ENCODE data around the gene LENG9. TPM values are rescaled to one million over a fixed set of nuclear protein-coding genes. Genes with fewer than 3 reads are reported as not detected.

Gene LENG9
- total RNA-seq, 4 donors from 2014 or later: 2.6 to 9.1 (median 4.5) TPM

- no peak for ATAC-seq
- TF ChIP-seq POLR2A (IDR thresholded peaks at IDR 0.05): no peak
- TF ChIP-seq EP300 (IDR thresholded peaks at IDR 0.05): no peak
- no peak for TF ChIP-seq POLR2AphosphoS5 (IDR thresholded peaks at IDR 0.05)
- TF ChIP-seq CTCF (IDR thresholded peaks at IDR 0.05): no peak
- H3K4me1 ChIP-seq: peaks cover 0 to 64% (median 17%) of the 10 kb centered on the region in 3 donors
- H3K36me3 ChIP-seq: peaks cover 0 to 70% of the 10 kb centered on the region in 2 donors
- WGBS, 2 donors (ENCODE audit: low coverage in 1 of 2): no CpG with 5 or more reads among the region's 39 CpGs
- H3K27me3 ChIP-seq: no peaks in the 10 kb centered on the region
- H3K4me3 ChIP-seq: no peak overlapping the region
- H3K9me3 ChIP-seq: no peaks in the 10 kb centered on the region
- peak overlapping the region in 3 of 4 donors; percentile 24 to 99 (median 24) for H3K27ac ChIP-seq
Measured at GRCh38 chr19:54460230-54461005, 3.2 kb downstream of the LENG9 start.

GRCh38 chr19:54459282-54460229 lies 4.0 kb downstream of the LENG9 start:
- Histone ChIP-seq H3K9me3 (no peaks in the 10 kb centered on the region), H3K27ac (peak overlapping the region in 2 of 4 donors; percentile 24 to 99), H3K4me3 (no peak overlapping the region), H3K4me1 (peaks cover 0 to 66% (median 17%) of the 10 kb centered on the region in 3 donors), H3K36me3 (peaks cover 0 to 79% of the 10 kb centered on the region in 2 donors), H3K27me3 (no peaks in the 10 kb centered on the region)
- TF ChIP-seq POLR2A (IDR thresholded peaks at IDR 0.05) (no peak), CTCF (IDR thresholded peaks at IDR 0.05) (no peak), POLR2AphosphoS5 (IDR thresholded peaks at IDR 0.05) (no peak), EP300 (IDR thresholded peaks at IDR 0.05) (no peak)
- ATAC-seq: no peak
- 72% methylated on average over 6 of the region's 16 CpGs; no CpG with 5 or more reads in 1 of the 2 donors for WGBS, 2 donors (ENCODE audit: low coverage in 1 of 2)

GRCh38 chr19:54458648-54459281 lies 4.8 kb downstream of the LENG9 start:
- Histone ChIP-seq H3K27ac (no peak overlapping the region), H3K4me1 (peaks cover 0 to 64% (median 17%) of the 10 kb centered on the region in 3 donors), H3K36me3 (peaks cover 0 to 87% of the 10 kb centered on the region in 2 donors), H3K9me3 (no peaks in the 10 kb centered on the region), H3K4me3 (no peak overlapping the region), H3K27me3 (no peaks in the 10 kb centered on the region)
- TF ChIP-seq POLR2A (IDR thresholded peaks at IDR 0.05) (no peak), CTCF (IDR thresholded peaks at IDR 0.05) (no peak), EP300 (IDR thresholded peaks at IDR 0.05) (no peak), POLR2AphosphoS5 (IDR thresholded peaks at IDR 0.05) (no peak)
- ATAC-seq: no peak
- WGBS, 2 donors (ENCODE audit: low coverage in 1 of 2): 70 to 92% methylated on average over 2 of the region's 11 CpGs

GRCh38 chr19:54457773-54458647 lies 5.6 kb downstream of the LENG9 start:
- ATAC-seq: no peak
- H3K4me3 ChIP-seq: no peak overlapping the region
- no peaks in the 10 kb centered on the region for H3K27me3 ChIP-seq
- H3K4me1 ChIP-seq: peaks cover 0 to 65% (median 17%) of the 10 kb centered on the region in 3 donors
- TF ChIP-seq POLR2A (IDR thresholded peaks at IDR 0.05) (no peak), CTCF (IDR thresholded peaks at IDR 0.05) (no peak), POLR2AphosphoS5 (IDR thresholded peaks at IDR 0.05) (no peak), EP300 (IDR thresholded peaks at IDR 0.05) (no peak)
- H3K27ac ChIP-seq: no peak overlapping the region
- WGBS, 2 donors (ENCODE audit: low coverage in 1 of 2): 60 to 85% methylated on average over 3 to 15 of the region's 42 CpGs
- peaks cover 0 to 94% of the 10 kb centered on the region in 2 donors for H3K36me3 ChIP-seq
- H3K9me3 ChIP-seq: no peaks in the 10 kb centered on the region

All from gastroesophageal sphincter (tissue), 4 donors.